Heart left ventricle (tissue), 16 donors: ENCODE results near the gene IPO8. TPM values are rescaled to one million over a fixed set of nuclear protein-coding genes. Genes with fewer than 3 reads are reported as not detected.

ENCODE experiments used
- ATAC-seq, 4 donors: fragments of 200-7000 bp; cut with Tn5 transposase; one replicate each; pipeline ENCODE4 v1.9.1; 2020 to 2022; ENCODE audit warnings: moderate library complexity in 4 of 4, mild to moderate bottlenecking in 3 of 4, moderate number of reproducible peaks in 1 of 4
- DNase-seq, 5 donors: peaks; one replicate each; pipeline ENCODE4 v3.0.0-alpha.2; 2020
- H3K27ac ChIP-seq, 12 donors: fragments of 200-600 bp; sonication (generic) in 4 of 12; one replicate each; pipeline versions ENCODE4 v1.5.0 to v1.8.0; 2016 to 2022; ENCODE audit warnings: mild to moderate bottlenecking in 2 of 12
- H3K27me3 ChIP-seq, 9 donors: fragments of 200-600 bp; sonication (generic) in 2 of 9; one replicate each; pipeline versions ENCODE4 v1.5.1 to v1.8.0; 2016 to 2022; ENCODE audit warnings: mild to moderate bottlenecking in 3 of 9
- H3K36me3 ChIP-seq, 9 donors: fragments of 200-600 bp; sonication (generic) in 2 of 9; one replicate each; pipeline versions ENCODE4 v1.5.0 to v1.8.0; 2018 to 2022; ENCODE audit warnings: mild to moderate bottlenecking in 2 of 9
- H3K4me1 ChIP-seq, 12 donors: fragments of 200-600 bp; sonication (generic) in 4 of 12; one replicate each; pipeline versions ENCODE4 v1.5.0 to v1.8.0; 2016 to 2022; ENCODE audit warnings: mild to moderate bottlenecking in 3 of 12
- H3K4me3 ChIP-seq, 12 donors: fragments of 200-600 bp; sonication (generic) in 4 of 12; one replicate each; pipeline versions ENCODE4 v1.5.0 to v1.8.0; 2017 to 2022; ENCODE audit warnings: mild to moderate bottlenecking in 9 of 12, moderate library complexity in 4 of 12
- H3K9me3 ChIP-seq, 12 donors: fragments of 200-600 bp; sonication (generic) in 4 of 12; one replicate each; pipeline versions ENCODE4 v1.5.0 to v1.8.0; 2016 to 2022; ENCODE audit warnings: mild to moderate bottlenecking in 1 of 12
- POLR2A ChIP-seq, 2 donors: fragments of 450-650 bp; IDR thresholded peaks; one replicate each; pipeline ENCODE4 v1.6.1; 2017; ENCODE audit warnings: antibody characterized with exemption in 2 of 2, mild to moderate bottlenecking in 2 of 2, moderate library complexity in 2 of 2
- WGBS, 4 donors: extraction: QIAGEN DNeasy Blood & Tissue Kit in 2 of 4; methylation state at CpG; one replicate each; pipeline versions ENCODE4 v1.1.5 to v1.1.7; 2013 to 2018; 5-methylcytosine and 5-hydroxymethylcytosine counted together
- intact Hi-C, 10 donors: fragments of 100-400 bp; cut with DNase I; formaldehyde crosslinking; loops; one replicate each; pipeline versions ENCODE4 v1.11.1 to v1.14.2; 2022
- polyA plus RNA-seq, 2 donors: library from polyadenylated mRNA; stranded (reverse); fragments of 200-250 nt; gene quantifications; one replicate each; pipeline ENCODE4 v1.2.3, GENCODE V29; 2013
- total RNA-seq, 9 donors: library from RNA; depleted of rRNA in 2 of 9; stranded (reverse); fragments of >200 nt in 2 of 9; fragmentation: NEBNext Ultra II Directional in 3 of 9; extraction: Animal tissue kit (Norgen Biotek cat#: 25700) in 3 of 9; gene quantifications; one replicate each; pipeline versions ENCODE4 v1.1.0 to v1.2.4, GENCODE V29; 2016 to 2023
- TF ChIP-seq, protein P1 (sequence below), 12 donors: fragments of 200-600 bp; sonication (generic) in 4 of 12; IDR thresholded peaks; one replicate each; pipeline versions ENCODE4 v1.5.0 to v1.8.0; 2018 to 2022; ENCODE audit warnings: antibody characterized with exemption in 12 of 12, mild to moderate bottlenecking in 5 of 12
- donor health status: ischemic (EF 13 %, LVEDD 7.1; RV severe dilation, severe dysfunction).
- donor health status: healthy with polysubstance abuse.
- donor health status: DM: no; HTN: yes; CAD: no.
- donor health status: DM: no; HTN: no; CAD: no.
- donor health status: ischemic (EF 25% LVEDD 6.9; RV normal size, moderate dysfunction).
- donor health status: ischemic (EF 25% LVEDD 5.7; RV mildly dilated, moderate dysfunction).
- donor health status: healthy.
- donor health status: DM: yes; HTN: yes; CAD: no.
- donor health status: ischemic (EF 35%, LVEDD 5.7; RV mildly dilated, moderate dysfunction).
- donor health status: nonischemic (EF 11% LVEDD 7.7; RV severe dilation, severe dysfunction).
- donor health status: DM: yes; HTN: yes; CAD: no.
- donor health status: PGD.
- donor health status: ischemic (EF 29% LVEDD 5.4; RV normal size, mild dysfunction).
- donor health status: nonischemic (EF 23%, LVEDD 6.1; RV moderate dilation, normal function).

Gene IPO8
- total and polyA plus RNA-seq, 11 donors, result 6.1 to 37.2 (median 25.8) TPM

DNA sequence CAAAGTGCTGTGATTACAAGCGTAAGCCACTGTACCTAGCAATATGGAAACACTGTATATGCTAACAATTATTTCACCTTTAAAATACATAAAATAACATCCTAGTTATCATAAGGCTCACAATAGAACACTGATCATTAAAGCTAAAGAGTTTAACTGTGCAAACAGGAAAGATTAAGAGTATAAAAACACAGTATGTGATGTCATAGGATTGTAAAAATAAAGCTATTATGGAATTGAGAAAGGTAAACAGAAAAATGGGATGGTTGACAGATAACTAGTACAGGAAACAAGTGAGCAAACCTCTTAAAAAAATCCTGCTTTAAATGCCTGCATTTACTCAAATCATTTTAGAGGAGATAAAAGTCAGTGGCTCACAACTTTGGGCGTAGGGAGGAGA is 10.8 kb upstream of the IPO8 start:
- WGBS, 4 donors, result 92 to 100% (median 96%) methylated on average over 2 of the region's 2 CpGs
- intact Hi-C loops, result no loop called here
- no peak overlapping the region for H3K4me3 ChIP-seq
- no peaks in the 10 kb centered on the region for H3K9me3 ChIP-seq
- no peak overlapping the region for H3K27ac ChIP-seq
- ATAC-seq (no peak), DNase-seq (no peak)
- TF ChIP-seq, protein P1, sequence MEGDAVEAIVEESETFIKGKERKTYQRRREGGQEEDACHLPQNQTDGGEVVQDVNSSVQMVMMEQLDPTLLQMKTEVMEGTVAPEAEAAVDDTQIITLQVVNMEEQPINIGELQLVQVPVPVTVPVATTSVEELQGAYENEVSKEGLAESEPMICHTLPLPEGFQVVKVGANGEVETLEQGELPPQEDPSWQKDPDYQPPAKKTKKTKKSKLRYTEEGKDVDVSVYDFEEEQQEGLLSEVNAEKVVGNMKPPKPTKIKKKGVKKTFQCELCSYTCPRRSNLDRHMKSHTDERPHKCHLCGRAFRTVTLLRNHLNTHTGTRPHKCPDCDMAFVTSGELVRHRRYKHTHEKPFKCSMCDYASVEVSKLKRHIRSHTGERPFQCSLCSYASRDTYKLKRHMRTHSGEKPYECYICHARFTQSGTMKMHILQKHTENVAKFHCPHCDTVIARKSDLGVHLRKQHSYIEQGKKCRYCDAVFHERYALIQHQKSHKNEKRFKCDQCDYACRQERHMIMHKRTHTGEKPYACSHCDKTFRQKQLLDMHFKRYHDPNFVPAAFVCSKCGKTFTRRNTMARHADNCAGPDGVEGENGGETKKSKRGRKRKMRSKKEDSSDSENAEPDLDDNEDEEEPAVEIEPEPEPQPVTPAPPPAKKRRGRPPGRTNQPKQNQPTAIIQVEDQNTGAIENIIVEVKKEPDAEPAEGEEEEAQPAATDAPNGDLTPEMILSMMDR (IDR thresholded peaks at IDR 0.05), result no peak
- TF ChIP-seq POLR2A (IDR thresholded peaks at IDR 0.05), result no peak
- H3K36me3 ChIP-seq, result peaks cover 3 to 29% (median 28%) of the 10 kb centered on the region in 9 donors
- H3K27me3 ChIP-seq, result no peaks in the 10 kb centered on the region
- no peaks in the 10 kb centered on the region for H3K4me1 ChIP-seq

DNA sequence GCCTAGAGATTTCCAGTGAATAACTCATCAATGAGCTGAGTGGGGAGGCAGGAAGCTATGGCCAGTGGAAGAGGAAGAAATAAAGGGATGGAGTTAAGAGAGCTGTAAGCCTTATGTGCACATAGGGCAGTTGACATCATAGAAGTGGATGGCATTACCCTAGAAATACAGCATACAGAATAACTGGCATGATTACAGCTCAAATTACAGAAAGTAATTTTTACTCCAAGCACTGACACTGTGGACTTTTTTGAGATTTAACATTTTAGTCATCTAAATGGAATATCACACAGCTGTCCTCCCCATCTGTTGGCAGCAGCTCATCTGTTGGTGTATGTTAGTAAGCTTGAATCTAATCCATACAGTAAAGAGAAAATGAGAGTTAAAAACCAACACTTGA is 5.4 kb upstream of the IPO8 start:
- Histone ChIP-seq H3K9me3 (no peaks in the 10 kb centered on the region), H3K4me1 (peaks cover 0 to 6% (median 4%) of the 10 kb centered on the region in 12 donors), H3K36me3 (no peaks in the 10 kb centered on the region), H3K27ac (no peak overlapping the region), H3K27me3 (no peaks in the 10 kb centered on the region), H3K4me3 (no peak overlapping the region)
- DNase-seq, result no peak
- no peak for ATAC-seq
- TF ChIP-seq, protein P1 (IDR thresholded peaks at IDR 0.05), result no peak
- TF ChIP-seq POLR2A (IDR thresholded peaks at IDR 0.05), result no peak
- intact Hi-C loops, result loop anchor here in 1 of 10 donors (5.0 kb wide), 1 partner anchor 51 kb away; the partner anchor contains the start of gene CAPRIN2

DNA sequence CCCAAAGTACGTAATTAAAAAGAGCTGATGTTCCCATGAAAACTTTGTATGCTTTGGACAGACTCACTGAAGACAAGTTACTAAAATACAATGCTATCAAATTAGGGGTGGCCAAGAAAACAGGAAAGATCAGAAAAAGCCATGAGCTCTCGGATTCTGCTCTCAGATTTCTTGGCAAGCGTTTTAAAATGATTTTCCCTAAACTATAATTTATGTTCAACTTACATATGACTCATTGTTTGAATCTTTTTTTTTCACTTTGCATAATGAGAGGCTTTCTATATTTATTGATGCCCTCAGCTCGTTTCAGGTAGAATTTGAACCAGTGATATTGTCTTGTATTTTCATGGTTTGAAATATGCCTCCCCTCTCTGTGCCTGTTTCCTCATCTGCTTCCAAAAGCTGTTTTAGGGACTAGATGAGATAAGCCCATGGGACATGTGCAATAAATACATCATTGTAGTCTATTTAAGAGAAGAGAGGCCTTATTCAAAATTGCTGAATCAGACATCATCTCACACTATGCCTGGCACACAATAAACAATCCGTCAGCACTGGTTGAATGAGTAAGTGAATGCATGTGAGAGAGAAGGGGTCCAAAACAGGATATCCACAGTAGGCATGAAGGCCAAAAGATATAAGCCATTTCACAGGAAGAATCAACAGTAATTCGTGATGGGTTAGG is 4.7 kb upstream of the IPO8 start:
- no peaks in the 10 kb centered on the region for H3K36me3 ChIP-seq
- intact Hi-C loops, result loop anchor here in 1 of 10 donors (5.0 kb wide), 1 partner anchor 52 kb away; the partner anchor contains the start of gene CAPRIN2
- H3K4me1 ChIP-seq, result peaks cover 0 to 7% (median 4%) of the 10 kb centered on the region in 12 donors
- H3K4me3 ChIP-seq, result no peak overlapping the region
- 71 to 74% (median 73%) methylated on average over 6 of the region's 6 CpGs for WGBS, 4 donors
- H3K27ac ChIP-seq, result no peak overlapping the region
- TF ChIP-seq, protein P1 (IDR thresholded peaks at IDR 0.05), result no peak
- no peak for TF ChIP-seq POLR2A (IDR thresholded peaks at IDR 0.05)
- DNase-seq (no peak), ATAC-seq (no peak)
- no peaks in the 10 kb centered on the region for H3K9me3 ChIP-seq
- no peaks in the 10 kb centered on the region for H3K27me3 ChIP-seq

DNA sequence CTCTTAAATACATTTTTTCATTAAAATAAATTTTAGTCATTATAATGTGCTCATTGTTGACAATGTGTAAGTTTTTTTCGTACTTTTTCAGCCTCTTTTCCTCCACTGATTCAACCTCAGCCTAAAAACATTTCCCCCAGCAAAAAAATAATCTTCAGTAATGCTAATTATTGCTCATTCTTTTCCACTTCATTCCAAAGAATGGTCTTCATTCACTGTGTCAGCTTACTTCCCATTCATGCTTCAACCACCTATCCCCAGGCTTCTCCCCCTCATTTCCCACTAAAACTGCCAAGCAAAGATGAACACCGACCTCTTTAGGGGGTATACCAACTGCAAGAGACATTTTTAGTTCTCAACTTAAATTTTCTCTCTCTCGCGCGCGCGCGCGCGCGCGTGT is 2.7 kb upstream of the IPO8 start:
- peaks cover 0 to 22% (median 17%) of the 10 kb centered on the region in 12 donors for H3K4me1 ChIP-seq
- TF ChIP-seq POLR2A (IDR thresholded peaks at IDR 0.05), result no peak
- TF ChIP-seq, protein P1 (IDR thresholded peaks at IDR 0.05), result no peak
- intact Hi-C loops, result loop anchor here in 7 of 10 donors (5.0 to 10.0 kb wide), 7 partner anchors 49 to 1314 kb away; partner anchors contain the start of genes CAPRIN2 (in 2 of the 7) and ERGIC2 (in 1 of the 7)
- H3K27ac ChIP-seq, result no peak overlapping the region
- ATAC-seq, result no peak
- no peaks in the 10 kb centered on the region for H3K9me3 ChIP-seq
- H3K36me3 ChIP-seq, result no peaks in the 10 kb centered on the region
- WGBS, 4 donors, result 86 to 95% (median 91%) methylated on average over 12 of the region's 12 CpGs
- H3K27me3 ChIP-seq, result no peaks in the 10 kb centered on the region
- H3K4me3 ChIP-seq, result no peak overlapping the region
- DNase-seq, result no peak
